Neuronal stem cell (in vitro differentiated cells): ENCODE data around the gene VSTM2L.
A peak's percentile ranks its signal among the peaks of the same experiment; 100 is the strongest.

ENCODE experiments used
- DNase-seq: peaks from one replicate; pipeline ENCODE4 v3.0.0-alpha.2; 2013; ENCODE audit warnings: low spot score
- H2AFZ ChIP-seq: one replicate; pipeline ENCODE4 v1.6.1; 2013; ENCODE audit warnings: mild to moderate bottlenecking, low read length, inconsistent platforms
- H2AK5ac ChIP-seq: 2 replicates; pipeline ENCODE4 v1.6.1; 2013; ENCODE audit warnings: low read depth, mild to moderate bottlenecking, inconsistent platforms, low read length, moderate library complexity, mixed read lengths
- H2BK120ac ChIP-seq: 2 replicates; pipeline ENCODE4 v1.6.1; 2013; ENCODE audit warnings: low read depth, mild to moderate bottlenecking, inconsistent platforms, low read length, moderate library complexity, mixed read lengths
- H2BK12ac ChIP-seq: one replicate; pipeline ENCODE4 v1.6.1; 2013; ENCODE audit warnings: low read length, inconsistent platforms
- H2BK15ac ChIP-seq: 2 replicates; pipeline ENCODE4 v1.6.1; 2013; ENCODE audit warnings: mild to moderate bottlenecking, low read length, inconsistent platforms, mixed read lengths
- H2BK5ac ChIP-seq: one replicate; pipeline ENCODE4 v1.6.1; 2013; ENCODE audit warnings: inconsistent platforms, mild to moderate bottlenecking, low read length, moderate library complexity
- H3K14ac ChIP-seq: one replicate; pipeline ENCODE4 v1.6.1; 2013; ENCODE audit warnings: low read length, inconsistent platforms
- H3K18ac ChIP-seq: 2 replicates; pipeline ENCODE4 v1.6.1; 2013; ENCODE audit warnings: low read length, inconsistent platforms
- H3K23ac ChIP-seq: 2 replicates; pipeline ENCODE4 v1.6.1; 2013; ENCODE audit warnings: low read depth, mild to moderate bottlenecking, mixed read lengths, low read length, inconsistent platforms; ENCODE audit not compliant: poor library complexity
- H3K27ac ChIP-seq: replicated peaks from 3 replicates; pipeline ENCODE4 v1.5.1; 2013; ENCODE audit warnings: low read length, inconsistent platforms
- H3K27me3 ChIP-seq, 3 experiments: 2 replicates each; pipeline ENCODE4 v1.6.1; 2013; ENCODE audit warnings: low read length in 3 of 3, mild to moderate bottlenecking in 2 of 3, inconsistent platforms in 1 of 3, low read depth in 1 of 3, mixed read lengths in 1 of 3, moderate library complexity in 1 of 3; ENCODE audit not compliant: control insufficient read depth in 3 of 3, insufficient read depth in 3 of 3
- H3K36me3 ChIP-seq, 2 donors: replicated peaks in 1 of 2; 2 replicates each; pipeline ENCODE4 v1.6.1; 2013; ENCODE audit warnings: low read length in 2 of 2; ENCODE audit not compliant: control insufficient read depth in 2 of 2, insufficient read depth in 2 of 2
- H3K4ac ChIP-seq: 2 replicates; pipeline ENCODE4 v1.6.1; 2013; ENCODE audit warnings: inconsistent platforms, mild to moderate bottlenecking, low read length, moderate library complexity
- H3K4me1 ChIP-seq, 2 donors: 1 replicate in 1 of 2; 2 replicates in 1 of 2; pipeline ENCODE4 v1.6.1; 2013; ENCODE audit warnings: low read length in 2 of 2, low read depth in 1 of 2; ENCODE audit not compliant: control insufficient read depth in 2 of 2, insufficient read depth in 1 of 2
- H3K4me2 ChIP-seq: one replicate; pipeline ENCODE4 v1.6.1; 2013; ENCODE audit warnings: mild to moderate bottlenecking, low read length, inconsistent platforms; ENCODE audit not compliant: insufficient read depth, poor library complexity, severe bottlenecking
- H3K4me3 ChIP-seq, 2 donors: 2 replicates each; pipeline ENCODE4 v1.5.1; 2013; ENCODE audit warnings: low read length in 2 of 2, mild to moderate bottlenecking in 2 of 2, inconsistent platforms in 1 of 2, moderate library complexity in 1 of 2
- H3K79me1 ChIP-seq: one replicate; pipeline ENCODE4 v1.6.1; 2013; ENCODE audit warnings: low read depth, mild to moderate bottlenecking, inconsistent platforms, low read length, moderate library complexity
- H3K9ac ChIP-seq: one replicate; pipeline ENCODE4 v1.6.1; 2013; ENCODE audit warnings: mild to moderate bottlenecking, low read depth, low read length, inconsistent platforms; ENCODE audit not compliant: poor library complexity
- H3K9me3 ChIP-seq, 2 donors: replicated peaks in 1 of 2; 2 replicates each; pipeline versions ENCODE3 to v1.6.1; 2013; ENCODE audit warnings: low read length in 2 of 2, mild to moderate bottlenecking in 2 of 2, inconsistent platforms in 1 of 2, low read depth in 1 of 2, mixed read lengths in 1 of 2, moderate library complexity in 1 of 2; ENCODE audit not compliant: control insufficient read depth in 2 of 2, insufficient read depth in 1 of 2
- H4K8ac ChIP-seq: one replicate; pipeline ENCODE4 v1.6.1; 2013; ENCODE audit warnings: low read depth, mild to moderate bottlenecking, inconsistent platforms, low read length, moderate library complexity
- H4K91ac ChIP-seq: one replicate; pipeline ENCODE4 v1.6.1; 2013; ENCODE audit warnings: low read length, low read depth, mild to moderate bottlenecking, inconsistent platforms; ENCODE audit not compliant: poor library complexity
- WGBS, 2 donors: extraction: QIAGEN DNeasy Blood & Tissue Kit; methylation state at CpG; one replicate each; pipeline ENCODE4 v1.1.7; 2013; ENCODE audit warnings: missing lambda C conversion rate in 2 of 2, mixed read lengths in 1 of 2; ENCODE audit not compliant: insufficient read length in 2 of 2, insufficient replicate concordance in 1 of 2; ENCODE audit errors: extremely low coverage in 2 of 2; 5-methylcytosine and 5-hydroxymethylcytosine counted together

VSTM2L gene

DNA sequence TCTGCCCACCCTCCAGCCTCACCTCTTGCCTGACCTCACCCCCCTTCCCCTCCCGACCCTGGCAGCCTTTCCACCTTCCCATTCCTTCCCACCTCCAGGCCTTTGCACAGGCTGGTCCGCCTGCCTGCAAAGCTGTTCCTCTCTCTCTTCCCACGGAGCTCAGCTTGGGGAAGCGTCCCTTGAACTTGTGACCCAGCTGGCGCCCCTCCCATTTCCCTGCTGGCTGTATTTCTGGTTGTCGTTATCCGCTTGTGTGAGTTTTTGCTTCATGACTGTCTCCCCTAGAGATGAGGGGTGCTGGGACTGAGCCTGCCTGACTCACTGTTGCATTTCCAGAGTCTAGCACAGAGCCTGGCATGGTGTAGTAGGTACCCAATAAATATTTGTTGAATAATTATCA lies 32.5 kb downstream of the VSTM2L start:
- Histone ChIP-seq H2BK5ac (no peak overlapping the region), H3K4me2 (no peak overlapping the region), H3K14ac (peak overlapping the region; percentile 58), H2AFZ (no peak overlapping the region), H2BK12ac (no peak overlapping the region), H3K36me3 (no peaks in the 10 kb centered on the region), H3K4me1 (peaks cover 0 to 15% of the 10 kb centered on the region in 2 donors), H3K18ac (peak overlapping the region; percentile 46), H4K8ac (peak overlapping the region; percentile 48), H3K27ac (no peak overlapping the region), H2AK5ac (peak overlapping the region; percentile 38), H2BK120ac (no peak overlapping the region), H3K79me1 (no peaks in the 10 kb centered on the region), H4K91ac (no peak overlapping the region), H2BK15ac (no peak overlapping the region), H3K9me3 (no peaks in the 10 kb centered on the region), H3K23ac (peak overlapping the region; percentile 28), H3K4ac (no peak overlapping the region), H3K27me3 (peaks cover 0 to 2% (median 0%) of the 10 kb centered on the region in 3 experiments), H3K4me3 (no peak overlapping the region), H3K9ac (no peak overlapping the region)
- DNase-seq: no peak
- no CpG with 5 or more reads among the region's 7 CpGs for WGBS, 2 donors

DNA sequence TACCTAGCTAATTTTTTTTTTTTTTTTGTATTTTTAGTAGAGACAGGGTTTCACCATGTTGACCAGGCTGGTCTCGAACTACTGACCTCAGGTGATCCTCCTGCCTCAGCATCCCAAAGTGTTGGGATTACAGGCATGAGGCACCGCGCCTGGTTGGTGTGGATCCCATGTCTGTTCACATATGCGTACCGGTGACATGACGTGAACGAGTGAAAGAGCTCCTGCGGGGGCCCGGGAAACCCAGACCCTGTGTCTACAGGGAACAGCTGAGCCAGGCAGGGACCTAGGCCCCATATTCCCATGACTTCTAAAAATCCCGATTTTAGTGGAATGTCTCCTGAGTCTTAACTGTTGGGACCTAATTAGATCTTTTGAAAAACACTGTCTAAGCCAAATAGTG lies 33.1 kb downstream of the VSTM2L start:
- Histone ChIP-seq H2BK120ac (no peak overlapping the region), H3K18ac (no peak overlapping the region), H4K91ac (no peak overlapping the region), H3K4me2 (no peak overlapping the region), H2BK15ac (no peak overlapping the region), H3K23ac (no peak overlapping the region), H3K79me1 (no peaks in the 10 kb centered on the region), H3K36me3 (no peaks in the 10 kb centered on the region), H3K4me3 (no peak overlapping the region), H2AK5ac (no peak overlapping the region), H3K27me3 (peaks cover 0 to 2% (median 0%) of the 10 kb centered on the region in 3 experiments), H2BK12ac (no peak overlapping the region), H3K4me1 (peaks cover 0 to 13% of the 10 kb centered on the region in 2 donors), H2AFZ (no peak overlapping the region), H4K8ac (no peak overlapping the region), H3K4ac (no peak overlapping the region), H3K27ac (no peak overlapping the region), H2BK5ac (no peak overlapping the region), H3K9me3 (no peaks in the 10 kb centered on the region), H3K9ac (no peak overlapping the region), H3K14ac (no peak overlapping the region)
- no CpG with 5 or more reads among the region's 10 CpGs for WGBS, 2 donors
- DNase-seq: no peak

DNA sequence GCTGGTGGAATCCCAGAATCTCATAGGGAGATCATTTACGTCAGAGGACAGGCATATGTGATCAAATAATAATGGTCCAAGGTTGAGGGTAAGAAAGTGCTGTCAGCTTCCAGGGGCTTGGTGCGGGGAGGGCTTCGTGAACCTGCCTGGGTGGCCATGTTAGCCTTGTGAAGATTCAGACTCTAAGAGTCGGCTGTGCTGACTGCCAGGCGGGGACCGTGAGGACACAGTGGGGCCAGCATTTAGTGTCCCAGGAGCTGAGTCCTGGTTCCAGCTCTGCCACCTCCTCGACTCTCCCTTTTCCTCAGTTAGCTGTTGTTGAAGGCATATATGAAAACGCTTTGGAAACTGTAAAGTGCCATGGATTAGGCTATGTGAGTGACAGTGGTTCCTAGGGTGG lies 33.5 kb downstream of the VSTM2L start:
- H2BK5ac ChIP-seq: no peak overlapping the region
- H3K18ac ChIP-seq: no peak overlapping the region
- no peak overlapping the region for H3K4ac ChIP-seq
- H3K4me2 ChIP-seq: no peak overlapping the region
- H2AK5ac ChIP-seq: no peak overlapping the region
- no peak overlapping the region for H2BK120ac ChIP-seq
- H4K91ac ChIP-seq: no peak overlapping the region
- no peak overlapping the region for H3K14ac ChIP-seq
- no peak overlapping the region for H2BK12ac ChIP-seq
- H3K4me1 ChIP-seq: peaks cover 0 to 11% of the 10 kb centered on the region in 2 donors
- no peak overlapping the region for H3K4me3 ChIP-seq
- H3K9ac ChIP-seq: no peak overlapping the region
- H3K27ac ChIP-seq: no peak overlapping the region
- no CpG with 5 or more reads among the region's 8 CpGs for WGBS, 2 donors
- H3K27me3 ChIP-seq: peaks cover 0 to 2% (median 0%) of the 10 kb centered on the region in 3 experiments
- no peak for DNase-seq
- no peak overlapping the region for H3K23ac ChIP-seq
- no peaks in the 10 kb centered on the region for H3K79me1 ChIP-seq
- no peaks in the 10 kb centered on the region for H3K36me3 ChIP-seq
- H2BK15ac ChIP-seq: no peak overlapping the region
- no peaks in the 10 kb centered on the region for H3K9me3 ChIP-seq
- H4K8ac ChIP-seq: no peak overlapping the region
- no peak overlapping the region for H2AFZ ChIP-seq

DNA sequence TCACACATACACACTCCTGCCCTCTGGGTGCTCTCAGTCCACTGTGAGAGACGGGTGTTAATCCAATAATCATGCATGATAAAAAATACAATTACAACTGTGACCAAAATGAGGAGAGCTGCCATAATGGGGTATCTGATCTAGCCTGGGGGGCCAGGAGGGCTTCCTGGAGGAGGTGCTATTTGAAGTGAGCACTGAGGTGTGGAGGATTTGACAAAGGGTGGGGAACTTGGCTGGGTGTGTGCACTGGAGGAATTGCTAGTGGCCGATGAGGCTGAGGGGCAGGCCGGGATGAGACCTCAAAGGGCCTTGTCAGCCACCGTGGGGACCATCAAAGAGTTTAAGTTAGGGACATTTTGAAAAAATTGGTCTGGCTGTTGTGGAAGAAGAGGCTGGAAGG lies 34.8 kb downstream of the VSTM2L start:
- peak overlapping the region; percentile 93 for H2AK5ac ChIP-seq
- H3K4ac ChIP-seq: no peak overlapping the region
- H3K4me2 ChIP-seq: no peak overlapping the region
- H4K91ac ChIP-seq: no peak overlapping the region
- no peak overlapping the region for H4K8ac ChIP-seq
- WGBS, 2 donors: no CpG with 5 or more reads among the region's 4 CpGs
- H2BK120ac ChIP-seq: no peak overlapping the region
- H2AFZ ChIP-seq: no peak overlapping the region
- H3K27ac ChIP-seq: no peak overlapping the region
- peak overlapping the region; percentile 58 for H3K14ac ChIP-seq
- H3K9me3 ChIP-seq: no peaks in the 10 kb centered on the region
- peak overlapping the region; percentile 60 for H2BK5ac ChIP-seq
- H3K4me3 ChIP-seq: no peak overlapping the region
- no peak overlapping the region for H3K18ac ChIP-seq
- peak overlapping the region; percentile 31 for H2BK15ac ChIP-seq
- peaks cover 0 to 2% (median 0%) of the 10 kb centered on the region in 3 experiments for H3K27me3 ChIP-seq
- H3K4me1 ChIP-seq: peaks cover 0 to 11% of the 10 kb centered on the region in 2 donors
- no peak overlapping the region for H3K9ac ChIP-seq
- H3K36me3 ChIP-seq: no peaks in the 10 kb centered on the region
- H2BK12ac ChIP-seq: no peak overlapping the region
- no peak overlapping the region for H3K23ac ChIP-seq
- no peaks in the 10 kb centered on the region for H3K79me1 ChIP-seq
- no peak for DNase-seq
